Activated T-cell treated with anti-CD3 and anti-CD28 coated beads, Interleukin-2, amount 50 U/mL, for 4 hours (primary cell): Measurements from ENCODE around the gene PEX1. TPM values are rescaled to one million over a fixed set of nuclear protein-coding genes. Genes with fewer than 3 reads are reported as not detected.
"Not testable (repeated sequence)": the region's sequence is repeated elsewhere in the genome, so short reads cannot be mapped to it uniquely, and the experiment has no call there.

ENCODE experiments used
- ATAC-seq, 2 donors: fragments of 200-7000 bp; cut with Tn5 transposase; one replicate each; pipeline ENCODE4 v1.10.0; 2021
- DNase-seq: peaks from one replicate; pipeline ENCODE4 v3.0.0-alpha.2; 2020
- H3K27me3 Mint-ChIP-seq: one replicate; pipeline ENCODE4 v1.8.0; 2021; ENCODE audit warnings: low read depth, mixed read lengths
- H3K36me3 Mint-ChIP-seq: one replicate; pipeline ENCODE4 v1.8.0; 2022; ENCODE audit warnings: mixed read lengths; ENCODE audit not compliant: insufficient read depth
- H3K4me1 Mint-ChIP-seq: one replicate; pipeline ENCODE4 v1.8.0; 2021; ENCODE audit warnings: low read depth, mixed read lengths
- H3K4me3 Mint-ChIP-seq: one replicate; pipeline ENCODE4 v1.8.0; 2021; ENCODE audit warnings: mild to moderate bottlenecking, moderate library complexity, mixed read lengths
- H3K9me3 Mint-ChIP-seq: one replicate; pipeline ENCODE4 v1.8.0; 2021; ENCODE audit warnings: mixed read lengths
- total RNA-seq, 3 donors: library from RNA; stranded (reverse); gene quantifications; one replicate each; pipeline ENCODE4 v1.2.1, GENCODE V29; 2021

The PEX1 gene
- total RNA-seq, 3 donors from 2014 or later = 12.4 to 15.9 (median 14.2) TPM

DNA sequence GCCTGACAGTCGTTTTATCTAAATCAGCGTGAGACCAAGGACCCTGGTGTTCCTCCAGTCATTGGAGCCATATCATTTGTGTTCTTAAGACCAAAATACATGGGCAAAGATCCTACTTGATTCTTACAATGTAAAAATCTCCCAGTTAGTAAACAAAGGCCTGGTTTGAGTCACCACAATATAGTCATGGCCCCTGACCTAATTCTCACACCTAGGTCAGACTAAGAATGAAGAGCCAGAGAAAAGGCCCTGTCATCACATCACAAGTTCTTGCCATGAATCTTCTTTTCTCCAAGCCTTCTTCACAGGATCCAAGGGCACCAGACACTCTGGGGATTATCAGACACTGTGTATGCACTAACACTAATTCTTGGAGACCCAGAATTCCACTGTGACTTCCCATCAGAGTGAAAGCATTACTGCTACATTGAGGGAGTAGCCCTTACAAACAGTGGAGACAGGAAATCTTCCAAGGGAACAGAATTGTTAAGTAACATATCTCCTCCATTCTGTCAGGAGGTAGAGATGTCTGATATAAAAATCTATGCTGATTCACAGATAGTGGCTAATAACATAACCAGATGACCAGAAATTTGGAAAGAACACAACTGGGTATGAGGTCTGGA is 42.9 kb downstream of the PEX1 start:
- Mint-ChIP-seq H3K4me3 (no peak overlapping the region), H3K36me3 (peaks cover 15% of the 10 kb centered on the region), H3K27me3 (no peaks in the 10 kb centered on the region), H3K4me1 (no peaks in the 10 kb centered on the region), H3K9me3 (no peaks in the 10 kb centered on the region)
- ATAC-seq = no peak
- no peak for DNase-seq

- not testable (repeated sequence) for ATAC-seq, DNase-seq, H3K27me3 Mint-ChIP-seq, H3K4me3 Mint-ChIP-seq, H3K4me1 Mint-ChIP-seq, H3K9me3 Mint-ChIP-seq
- H3K36me3 Mint-ChIP-seq = peaks cover 12% of the 10 kb centered on the region
Measured at GRCh38 chr7:92484226-92484625, 44.1 kb downstream of the PEX1 start.

- not testable (repeated sequence) for ATAC-seq, DNase-seq, H3K4me3 Mint-ChIP-seq, H3K27me3 Mint-ChIP-seq, H3K4me1 Mint-ChIP-seq, H3K9me3 Mint-ChIP-seq
- peaks cover 11% of the 10 kb centered on the region for H3K36me3 Mint-ChIP-seq
Measured at GRCh38 chr7:92483624-92484023, 44.7 kb downstream of the PEX1 start.

DNA sequence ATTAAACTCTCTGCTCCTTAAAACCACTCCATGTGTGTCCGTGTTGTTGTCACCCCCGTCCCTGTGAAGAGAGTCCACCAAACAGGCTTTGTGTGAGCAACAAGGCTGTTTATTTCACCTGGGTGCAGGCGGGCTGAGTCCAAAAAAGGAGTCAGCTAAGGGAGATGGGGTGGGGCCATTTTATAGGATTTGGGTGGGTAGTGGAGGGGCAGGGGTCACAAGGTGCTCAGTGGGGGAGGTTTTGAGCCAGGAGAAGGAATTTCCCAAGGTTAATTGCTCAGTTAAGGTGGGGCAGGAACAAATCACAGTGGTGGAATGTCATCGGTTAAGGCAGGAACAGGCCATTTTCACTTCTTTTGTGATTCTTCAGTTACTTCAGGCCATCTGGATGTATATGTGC is 49.2 kb downstream of the PEX1 start:
- H3K4me3 Mint-ChIP-seq, H3K36me3 Mint-ChIP-seq, H3K4me1 Mint-ChIP-seq, H3K9me3 Mint-ChIP-seq, ATAC-seq, DNase-seq, H3K27me3 Mint-ChIP-seq: not testable (repeated sequence)

DNA sequence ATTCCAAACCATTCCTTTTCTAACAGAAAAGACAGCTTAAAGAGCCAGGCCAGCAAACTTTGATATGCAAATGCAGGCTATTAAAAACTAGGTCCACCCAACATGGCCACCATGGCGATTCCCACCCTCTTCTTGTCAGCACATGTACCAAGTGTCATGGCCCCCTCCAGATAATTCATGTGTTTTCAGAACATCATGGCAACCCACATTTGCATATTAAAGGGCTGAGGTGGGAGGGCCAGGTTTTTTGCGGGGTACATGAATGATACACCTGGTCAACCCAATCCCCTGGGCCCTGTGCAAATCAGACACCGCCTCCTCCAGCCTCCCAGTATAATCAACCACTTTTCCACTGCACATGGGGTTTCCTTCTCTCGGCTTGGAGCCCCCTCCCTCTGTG is 49.6 kb downstream of the PEX1 start:
- Mint-ChIP-seq H3K27me3 (no peaks in the 10 kb centered on the region), H3K36me3 (no peaks in the 10 kb centered on the region), H3K4me3 (no peak overlapping the region), H3K9me3 (no peaks in the 10 kb centered on the region), H3K4me1 (no peaks in the 10 kb centered on the region)
- no peak for DNase-seq
- ATAC-seq = no peak

DNA sequence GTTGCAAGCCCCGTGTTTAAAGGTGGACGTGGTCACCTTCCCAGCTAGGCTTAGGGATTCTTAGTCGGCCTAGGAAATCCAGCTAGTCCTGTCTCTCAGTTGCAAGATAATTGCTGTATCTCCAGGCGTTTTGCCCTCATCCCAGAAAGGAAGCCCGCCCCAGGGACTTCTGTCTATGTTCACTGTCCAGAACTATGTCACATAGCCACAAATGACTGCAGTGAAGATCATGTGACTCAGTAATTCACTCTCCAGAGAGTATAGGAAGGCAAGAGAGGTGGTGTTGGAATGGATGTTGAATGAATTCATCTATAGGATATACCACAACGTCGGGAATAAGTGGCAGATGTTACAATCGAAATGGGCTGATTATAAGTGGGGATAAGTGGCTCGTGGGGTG is 50.2 kb downstream of the PEX1 start:
- no peak overlapping the region for H3K4me3 Mint-ChIP-seq
- no peaks in the 10 kb centered on the region for H3K9me3 Mint-ChIP-seq
- no peak for ATAC-seq
- H3K4me1 Mint-ChIP-seq = no peaks in the 10 kb centered on the region
- H3K36me3 Mint-ChIP-seq = no peaks in the 10 kb centered on the region
- DNase-seq = no peak
- H3K27me3 Mint-ChIP-seq = no peaks in the 10 kb centered on the region

GRCh38 chr7:92477681-92478080 is 50.6 kb downstream of the PEX1 start, which contains the start of gene ERVW-1:
Gene ERVW-1, minus strand, starts transcription at chr7:92477946. Its CDS starts 7,565 bp downstream, at chr7:92470381.
- not testable (repeated sequence) for H3K27me3 Mint-ChIP-seq, H3K4me3 Mint-ChIP-seq, H3K4me1 Mint-ChIP-seq, DNase-seq, H3K36me3 Mint-ChIP-seq, H3K9me3 Mint-ChIP-seq, ATAC-seq

GRCh38 chr7:92475851-92476590 is 52.3 kb downstream of the PEX1 start:
- not testable (repeated sequence) for DNase-seq, H3K27me3 Mint-ChIP-seq, H3K9me3 Mint-ChIP-seq, H3K36me3 Mint-ChIP-seq, H3K4me3 Mint-ChIP-seq, H3K4me1 Mint-ChIP-seq, ATAC-seq

DNA sequence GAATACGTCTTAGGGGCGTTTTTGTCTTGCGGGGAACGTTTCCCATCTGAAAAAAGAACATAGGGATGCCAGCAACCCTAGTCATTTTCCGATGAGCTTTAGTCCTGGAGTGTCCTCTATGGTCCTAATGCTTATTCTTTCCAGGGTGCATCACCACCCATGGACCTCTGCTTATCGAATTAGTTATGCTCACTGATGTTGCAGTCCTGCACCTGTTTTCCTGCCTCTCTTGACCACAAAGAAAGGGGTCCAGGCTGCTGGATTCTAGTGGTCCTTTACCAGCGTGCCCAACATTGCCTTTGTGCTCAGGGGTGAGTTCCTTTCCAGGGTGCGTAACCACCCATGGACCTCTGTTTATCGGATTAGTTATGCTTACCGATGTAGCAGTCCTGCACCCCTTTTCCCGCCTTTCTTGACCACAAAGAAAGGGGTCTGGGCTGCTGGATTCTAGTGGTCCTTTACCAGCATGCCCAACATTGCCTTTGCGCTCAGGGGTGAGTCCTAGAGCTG is 53.0 kb downstream of the PEX1 start:
- not testable (repeated sequence) for H3K36me3 Mint-ChIP-seq, H3K4me3 Mint-ChIP-seq, ATAC-seq, H3K4me1 Mint-ChIP-seq, H3K27me3 Mint-ChIP-seq, DNase-seq, H3K9me3 Mint-ChIP-seq

- ATAC-seq, H3K4me1 Mint-ChIP-seq: not testable (repeated sequence)
Measured at GRCh38 chr7:92473989-92474388, 54.3 kb downstream of the PEX1 start.

GRCh38 chr7:92468589-92468988 is 59.7 kb downstream of the PEX1 start:
- not testable (repeated sequence) for DNase-seq, H3K4me3 Mint-ChIP-seq, ATAC-seq, H3K4me1 Mint-ChIP-seq, H3K27me3 Mint-ChIP-seq, H3K9me3 Mint-ChIP-seq
- peaks cover 14% of the 10 kb centered on the region for H3K36me3 Mint-ChIP-seq

More at GRCh38 chr7:92473989-92474388, 54.3 kb downstream of the PEX1 start:
- DNase-seq, H3K4me3 Mint-ChIP-seq, H3K36me3 Mint-ChIP-seq, H3K27me3 Mint-ChIP-seq, H3K9me3 Mint-ChIP-seq: not testable (repeated sequence)

GRCh38 chr7:92466682-92467081 is 61.6 kb downstream of the PEX1 start:
- no peak for DNase-seq
- H3K4me3 Mint-ChIP-seq = no peak overlapping the region

DNA sequence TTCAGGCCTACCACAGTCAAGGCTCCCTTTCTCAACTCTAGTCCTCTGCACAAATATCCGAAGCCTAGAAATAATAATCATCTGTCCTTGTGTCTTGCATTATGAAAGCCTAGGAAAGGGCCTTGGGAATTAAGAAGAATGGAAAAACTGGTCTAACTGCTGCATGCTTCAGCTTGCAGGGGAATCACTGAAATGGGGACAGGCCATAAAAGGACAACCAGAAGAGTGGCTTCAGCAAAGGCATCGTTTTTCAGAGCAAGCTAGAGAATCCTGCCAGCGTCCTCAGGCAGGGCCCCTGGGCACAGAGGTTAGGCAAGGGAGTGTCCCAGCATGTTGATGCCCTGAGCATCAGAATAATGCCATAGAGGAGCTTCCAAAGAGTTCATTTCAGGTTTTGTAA is 63.8 kb downstream of the PEX1 start:
- H3K4me3 Mint-ChIP-seq = no peak overlapping the region
- no peak for ATAC-seq
- no peak for DNase-seq
- no peaks in the 10 kb centered on the region for H3K27me3 Mint-ChIP-seq
- no peaks in the 10 kb centered on the region for H3K4me1 Mint-ChIP-seq
- peaks cover 4% of the 10 kb centered on the region for H3K9me3 Mint-ChIP-seq
- peaks cover 16% of the 10 kb centered on the region for H3K36me3 Mint-ChIP-seq

More at GRCh38 chr7:92466682-92467081, 61.6 kb downstream of the PEX1 start:
- Mint-ChIP-seq H3K27me3 (no peaks in the 10 kb centered on the region), H3K9me3 (peaks cover 4% of the 10 kb centered on the region), H3K4me1 (no peaks in the 10 kb centered on the region), H3K36me3 (peaks cover 16% of the 10 kb centered on the region)
- ATAC-seq = no peak

- no peaks in the 10 kb centered on the region for H3K4me1 Mint-ChIP-seq
- no peaks in the 10 kb centered on the region for H3K9me3 Mint-ChIP-seq
- no peak for ATAC-seq
- peaks cover 4% of the 10 kb centered on the region for H3K36me3 Mint-ChIP-seq
- H3K27me3 Mint-ChIP-seq = no peaks in the 10 kb centered on the region
- DNase-seq = no peak
- no peak overlapping the region for H3K4me3 Mint-ChIP-seq
Measured at GRCh38 chr7:92462560-92462959, 65.8 kb downstream of the PEX1 start.
